ENCODE measurements around the gene ADAMTS3. TPM values are rescaled to one million over a fixed set of nuclear protein-coding genes. Genes with fewer than 3 reads are reported as not detected.

ADAMTS3 gene
- total RNA-seq, 3 donors from 2014 or later: 0.11 to 0.18 (median 0.15) TPM

GRCh38 chr4:72255269-72255668 lies 313.8 kb downstream of the ADAMTS3 start:
- H3K4me3 Mint-ChIP-seq: no peak overlapping the region
- no peaks in the 10 kb centered on the region for H3K4me1 Mint-ChIP-seq (ENCODE audit: low read depth)
- no peak for ATAC-seq
- H3K27me3 Mint-ChIP-seq (ENCODE audit: low read depth): peaks cover 2% of the 10 kb centered on the region
- no peak for DNase-seq
- peaks cover 6% of the 10 kb centered on the region for H3K9me3 Mint-ChIP-seq
- H3K36me3 Mint-ChIP-seq (ENCODE audit: insufficient read depth): no peaks in the 10 kb centered on the region

DNA sequence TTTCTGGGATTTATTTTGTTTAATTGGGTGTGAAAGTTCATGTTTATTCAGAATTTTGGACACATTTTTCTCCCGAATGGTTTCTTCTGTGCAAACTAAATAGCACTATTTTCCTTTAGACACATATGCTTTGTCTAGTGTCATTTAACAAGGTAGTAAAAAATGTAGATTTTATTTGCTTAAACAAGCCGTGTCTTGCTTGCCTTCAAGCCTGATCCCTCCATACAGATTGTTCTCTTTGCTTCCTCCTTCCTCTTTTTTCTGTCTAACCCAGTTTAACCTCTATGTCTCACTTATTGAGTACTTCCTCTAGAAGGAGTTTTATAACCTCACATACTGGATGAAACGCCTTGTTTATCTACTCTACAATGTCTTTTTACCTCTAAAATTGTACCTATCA lies 325.4 kb downstream of the ADAMTS3 start:
- H3K36me3 Mint-ChIP-seq (ENCODE audit: insufficient read depth): no peaks in the 10 kb centered on the region
- no peaks in the 10 kb centered on the region for H3K9me3 Mint-ChIP-seq
- H3K27me3 Mint-ChIP-seq (ENCODE audit: low read depth): no peaks in the 10 kb centered on the region
- H3K4me3 Mint-ChIP-seq: no peak overlapping the region
- no peak for DNase-seq
- no peaks in the 10 kb centered on the region for H3K4me1 Mint-ChIP-seq (ENCODE audit: low read depth)
- no peak for ATAC-seq

GRCh38 chr4:72239487-72240116 lies 329.4 kb downstream of the ADAMTS3 start:
- Mint-ChIP-seq H3K4me1 (ENCODE audit: low read depth) (no peaks in the 10 kb centered on the region), H3K9me3 (no peaks in the 10 kb centered on the region), H3K4me3 (no peak overlapping the region), H3K27me3 (ENCODE audit: low read depth) (no peaks in the 10 kb centered on the region), H3K36me3 (ENCODE audit: insufficient read depth) (no peaks in the 10 kb centered on the region)
- ATAC-seq: no peak
- DNase-seq: no peak

Data from activated T-cell treated with anti-CD3 and anti-CD28 coated beads, Interleukin-2, amount 50 U/mL, for 4 hours (primary cell).